Gastrocnemius medialis (tissue), 4 donors: Measurements from ENCODE around the gene USP27X. TPM values are rescaled to one million over a fixed set of nuclear protein-coding genes. Genes with fewer than 3 reads are reported as not detected.

Source experiments
- ATAC-seq, 2 donors: fragments of 150-250 bp; one replicate each; pipeline ENCODE4 v1.9.1; 2016
- DNase-seq, 2 donors: peaks; one replicate each; pipeline ENCODE4 v3.0.0-alpha.2; 2019
- H3K27ac ChIP-seq, 4 donors: fragments of 200-600 bp; sonication (generic); 1 replicate in 1 of 4; 2 replicates in 3 of 4; pipeline ENCODE4 v1.5.1; 2016 to 2018; ENCODE audit warnings: mild to moderate bottlenecking in 2 of 4, moderate library complexity in 1 of 4
- H3K27me3 ChIP-seq, 3 donors: fragments of 200-600 bp; sonication (generic) in 2 of 3; 1 replicate in 1 of 3; 2 replicates in 2 of 3; pipeline versions ENCODE4 v1.5.1 to v1.6.0; 2016 to 2019; ENCODE audit warnings: mild to moderate bottlenecking in 1 of 3, moderate library complexity in 1 of 3
- H3K36me3 ChIP-seq, 2 donors: fragments of 200-600 bp; sonication (generic) in 1 of 2; one replicate each; pipeline ENCODE4 v1.5.1; 2017 to 2018
- H3K4me1 ChIP-seq, 2 donors: fragments of 200-600 bp; sonication (generic) in 1 of 2; one replicate each; pipeline ENCODE4 v1.5.1; 2016 to 2017; ENCODE audit warnings: mild to moderate bottlenecking in 2 of 2
- H3K4me3 ChIP-seq, 4 donors: fragments of 200-600 bp; sonication (generic) in 3 of 4; 1 replicate in 1 of 4; 2 replicates in 3 of 4; pipeline ENCODE4 v1.5.1; 2016 to 2019; ENCODE audit warnings: mild to moderate bottlenecking in 2 of 4
- H3K9me3 ChIP-seq, 3 donors: fragments of 200-600 bp; sonication (generic) in 2 of 3; 1 replicate in 1 of 3; 2 replicates in 2 of 3; pipeline ENCODE4 v1.5.1; 2016 to 2019
- POLR2A ChIP-seq, 2 donors: fragments of 450-650 bp; IDR thresholded peaks; one replicate each; pipeline ENCODE4 v1.6.1; 2017; ENCODE audit warnings: antibody characterized with exemption in 2 of 2, mild to moderate bottlenecking in 2 of 2, moderate library complexity in 2 of 2
- in situ Hi-C, 4 donors: fragments of 200-750 bp; cut with MboI; loops; one replicate each; pipeline versions ENCODE4 v1.15.0 to v1.8.0; 2017; ENCODE audit warnings: low sequenced_read_pairs in 4 of 4
- intact Hi-C: fragments of 100-400 bp; cut with DNase I; formaldehyde crosslinking; loops from one replicate; pipeline ENCODE4 v1.15.1; 2023; ENCODE audit warnings: low total_unique reads
- total RNA-seq, 4 donors: library from RNA; depleted of rRNA; stranded (reverse); fragments of >200 nt; gene quantifications; one replicate each; pipeline versions ENCODE4 v1.1.0 to v1.2.3, GENCODE V29; 2016
- TF ChIP-seq, protein P1 (sequence below), 5 experiments: fragments of 450-650 bp in 3 of 5; fragments of 200-600 bp in 2 of 5; sonication (generic) in 2 of 5; IDR thresholded peaks in 4 of 5; conservative IDR thresholded peaks in 1 of 5; 1 replicate in 4 of 5; 2 replicates in 1 of 5; pipeline ENCODE4 v1.5.1; 2016 to 2019; ENCODE audit warnings: antibody characterized with exemption in 5 of 5, mild to moderate bottlenecking in 3 of 5, moderate library complexity in 3 of 5

Gene USP27X
- total RNA-seq, 4 donors from 2014 or later = 1.0 to 2.0 (median 1.7) TPM

DNA sequence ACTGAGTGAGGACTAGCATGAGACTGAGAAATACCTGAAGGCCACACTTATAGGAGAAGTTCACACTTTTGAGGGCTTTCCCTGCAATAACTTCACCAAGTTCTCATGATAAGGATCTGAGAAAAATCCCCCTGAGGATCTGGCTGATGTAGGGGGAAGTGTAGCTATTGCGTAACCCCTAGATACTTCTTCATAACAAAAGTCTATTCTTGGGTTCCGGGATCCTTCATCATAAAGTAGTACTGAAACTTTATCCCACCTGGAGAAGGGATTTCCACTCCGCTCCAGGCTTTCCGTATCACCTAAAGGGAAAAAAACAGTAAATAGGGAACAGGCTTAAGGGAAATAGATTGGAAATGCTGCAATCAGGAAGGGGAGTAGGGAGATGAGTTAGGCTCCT, 13.3 kb downstream of the USP27X start:
- in situ Hi-C loops (no loop called here), intact Hi-C loops (no loop called here)
- ATAC-seq = no peak
- H3K4me1 ChIP-seq = no peaks in the 10 kb centered on the region
- no peaks in the 10 kb centered on the region for H3K36me3 ChIP-seq
- no peak overlapping the region for H3K27ac ChIP-seq
- no peaks in the 10 kb centered on the region for H3K9me3 ChIP-seq
- DNase-seq = no peak
- TF ChIP-seq, protein P1, sequence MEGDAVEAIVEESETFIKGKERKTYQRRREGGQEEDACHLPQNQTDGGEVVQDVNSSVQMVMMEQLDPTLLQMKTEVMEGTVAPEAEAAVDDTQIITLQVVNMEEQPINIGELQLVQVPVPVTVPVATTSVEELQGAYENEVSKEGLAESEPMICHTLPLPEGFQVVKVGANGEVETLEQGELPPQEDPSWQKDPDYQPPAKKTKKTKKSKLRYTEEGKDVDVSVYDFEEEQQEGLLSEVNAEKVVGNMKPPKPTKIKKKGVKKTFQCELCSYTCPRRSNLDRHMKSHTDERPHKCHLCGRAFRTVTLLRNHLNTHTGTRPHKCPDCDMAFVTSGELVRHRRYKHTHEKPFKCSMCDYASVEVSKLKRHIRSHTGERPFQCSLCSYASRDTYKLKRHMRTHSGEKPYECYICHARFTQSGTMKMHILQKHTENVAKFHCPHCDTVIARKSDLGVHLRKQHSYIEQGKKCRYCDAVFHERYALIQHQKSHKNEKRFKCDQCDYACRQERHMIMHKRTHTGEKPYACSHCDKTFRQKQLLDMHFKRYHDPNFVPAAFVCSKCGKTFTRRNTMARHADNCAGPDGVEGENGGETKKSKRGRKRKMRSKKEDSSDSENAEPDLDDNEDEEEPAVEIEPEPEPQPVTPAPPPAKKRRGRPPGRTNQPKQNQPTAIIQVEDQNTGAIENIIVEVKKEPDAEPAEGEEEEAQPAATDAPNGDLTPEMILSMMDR (IDR thresholded peaks at IDR 0.05 in 4 of 5, conservative IDR thresholded peaks at IDR 0.05 in 1 of 5) = no peak
- TF ChIP-seq POLR2A (IDR thresholded peaks at IDR 0.05) = no peak
- H3K27me3 ChIP-seq = no peaks in the 10 kb centered on the region
- H3K4me3 ChIP-seq = no peak overlapping the region

GRCh38 chrX:49896951-49897350, 17.7 kb downstream of the USP27X start:
- in situ Hi-C loops (no loop called here), intact Hi-C loops (no loop called here)
- Histone ChIP-seq H3K36me3 (no peaks in the 10 kb centered on the region), H3K27ac (no peak overlapping the region), H3K9me3 (no peaks in the 10 kb centered on the region), H3K4me3 (no peak overlapping the region), H3K27me3 (peaks cover 0 to 6% (median 0%) of the 10 kb centered on the region in 3 donors), H3K4me1 (no peaks in the 10 kb centered on the region)
- TF ChIP-seq, protein P1 (IDR thresholded peaks at IDR 0.05 in 4 of 5, conservative IDR thresholded peaks at IDR 0.05 in 1 of 5) = no peak
- TF ChIP-seq POLR2A (IDR thresholded peaks at IDR 0.05) = no peak
- ATAC-seq (no peak), DNase-seq (no peak)

GRCh38 chrX:49901048-49901447, 21.8 kb downstream of the USP27X start:
- H3K27ac ChIP-seq = no peak overlapping the region

DNA sequence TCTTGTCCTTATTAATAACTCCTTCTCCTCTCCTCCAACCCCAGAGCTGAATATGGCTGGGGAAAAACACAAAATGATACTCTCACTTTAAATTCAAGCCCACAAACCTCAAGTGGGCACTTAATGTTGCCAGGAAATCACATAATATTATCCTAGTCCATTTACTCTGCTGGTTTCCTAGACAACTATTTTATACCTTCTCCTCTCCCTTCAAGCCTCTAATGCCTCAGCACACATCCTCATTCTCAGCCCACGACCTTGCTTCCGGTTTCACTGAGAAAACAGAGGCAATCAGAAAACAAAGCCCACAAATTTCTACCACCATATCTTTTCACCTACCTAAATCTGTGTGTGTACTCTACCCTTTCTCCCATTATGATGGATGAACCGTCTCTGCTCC, 31.1 kb downstream of the USP27X start:
- no peaks in the 10 kb centered on the region for H3K36me3 ChIP-seq
- no peak overlapping the region for H3K27ac ChIP-seq
- intact Hi-C loops (no loop called here), in situ Hi-C loops (loop anchor here in 3 of 4 donors (10.0 to 25.0 kb wide), 4 partner anchors 174 to 677 kb away; no protein-coding TSS in a partner anchor)
- DNase-seq (no peak), ATAC-seq (no peak)
- TF ChIP-seq POLR2A (IDR thresholded peaks at IDR 0.05) = no peak
- TF ChIP-seq, protein P1 (IDR thresholded peaks at IDR 0.05 in 4 of 5, conservative IDR thresholded peaks at IDR 0.05 in 1 of 5) = no peak
- no peaks in the 10 kb centered on the region for H3K9me3 ChIP-seq
- H3K4me3 ChIP-seq = no peak overlapping the region
- H3K27me3 ChIP-seq = no peaks in the 10 kb centered on the region
- H3K4me1 ChIP-seq = no peaks in the 10 kb centered on the region

More at GRCh38 chrX:49901048-49901447, 21.8 kb downstream of the USP27X start:
- no peaks in the 10 kb centered on the region for H3K4me1 ChIP-seq
- DNase-seq (no peak), ATAC-seq (no peak)
- TF ChIP-seq POLR2A (IDR thresholded peaks at IDR 0.05) = no peak
- TF ChIP-seq, protein P1 (IDR thresholded peaks at IDR 0.05 in 4 of 5, conservative IDR thresholded peaks at IDR 0.05 in 1 of 5) = no peak
- peaks cover 0 to 6% (median 0%) of the 10 kb centered on the region in 3 donors for H3K27me3 ChIP-seq
- H3K9me3 ChIP-seq = no peaks in the 10 kb centered on the region
- H3K36me3 ChIP-seq = no peaks in the 10 kb centered on the region
- H3K4me3 ChIP-seq = no peak overlapping the region
- in situ Hi-C loops = loop anchor here in 3 of 4 donors (25.0 kb wide), 2 partner anchors 186 to 686 kb away; no protein-coding TSS in a partner anchor
- intact Hi-C loops = no loop called here

DNA sequence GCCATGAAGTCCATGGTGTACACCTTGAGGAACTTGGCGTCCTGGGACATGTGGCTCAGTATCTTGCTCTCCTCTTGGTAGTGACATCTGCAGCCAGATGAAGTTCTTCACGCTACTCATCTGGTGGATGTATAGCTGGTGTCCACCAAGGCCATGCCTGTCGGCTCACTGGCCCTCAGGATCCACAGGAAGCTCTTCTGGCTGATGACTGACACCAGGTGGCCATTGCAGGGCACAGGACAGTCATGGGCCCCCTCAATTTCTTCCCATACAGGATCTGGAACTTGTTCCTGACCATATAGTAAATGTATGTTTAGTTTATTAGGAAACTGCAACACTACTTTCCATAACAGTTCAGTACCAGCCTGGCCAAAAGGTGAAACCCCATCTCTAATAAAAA, 32.8 kb downstream of the USP27X start:
- Histone ChIP-seq H3K27ac (no peak overlapping the region), H3K4me3 (no peak overlapping the region), H3K36me3 (no peaks in the 10 kb centered on the region), H3K4me1 (no peaks in the 10 kb centered on the region), H3K27me3 (no peaks in the 10 kb centered on the region), H3K9me3 (no peaks in the 10 kb centered on the region)
- intact Hi-C loops (no loop called here), in situ Hi-C loops (loop anchor here in 3 of 4 donors (10.0 to 25.0 kb wide), 4 partner anchors 173 to 675 kb away; no protein-coding TSS in a partner anchor)
- DNase-seq (no peak), ATAC-seq (no peak)
- TF ChIP-seq, protein P1 (IDR thresholded peaks at IDR 0.05 in 4 of 5, conservative IDR thresholded peaks at IDR 0.05 in 1 of 5) = no peak
- no peak for TF ChIP-seq POLR2A (IDR thresholded peaks at IDR 0.05)
